HepG2 (cell line): ENCODE results near the gene GPR62. TPM values are rescaled to one million over a fixed set of nuclear protein-coding genes. Genes with fewer than 3 reads are reported as not detected.

ENCODE experiments used
- ATAC-seq: fragments of 200-7000 bp; cut with Tn5 transposase; 3 replicates; pipeline ENCODE4 v1.9.1; 2020; ENCODE audit warnings: mild to moderate bottlenecking, moderate library complexity
- BruUV-seq: library from RNA; stranded (reverse); fragments of 400-500 nt; replicated peaks from 2 replicates; lab custom pipeline; 2021; lab: Mats Ljungman, UMichigan
- CTCF ChIA-PET: fragments of 300-600 bp; formaldehyde crosslinking; extraction: SDS; loops from one replicate; lab custom pipeline; 2021; ENCODE audit warnings: low total read pairs, inconsistent platforms, low intra/inter-chr PET ratio; lab: Yijun Ruan, JAX
- POLR2A ChIA-PET: fragments of 350-600 bp; sonication (Branson Sonifier 250); formaldehyde crosslinking; loops from one replicate; lab custom pipeline; 2020; ENCODE audit warnings: antibody characterized with exemption, inconsistent platforms; lab: Yijun Ruan, JAX
- DNase-seq: peaks from one replicate; pipeline ENCODE4 v3.0.0-alpha.2; 2015; ENCODE audit warnings: low spot score
- FAIRE-seq: peaks from 3 replicates; lab custom pipeline; 2011; peaks lifted over from hg19 to GRCh38; lab: Jason Lieb, UNC
- H2AFZ ChIP-seq: one replicate; pipeline ENCODE4 v1.6.1; 2011; ENCODE audit warnings: low read length, inconsistent platforms
- H3K27ac ChIP-seq: fragments of 300-600 bp; 3 replicates; pipeline ENCODE4 v1.8.0; 2011; ENCODE audit warnings: mixed run types, mild to moderate bottlenecking, mixed read lengths, low read length, inconsistent platforms; ENCODE audit not compliant: insufficient read depth; ENCODE audit errors: extremely low read length
- H3K27me3 ChIP-seq, 2 experiments: fragments of 200-600 bp in 1 of 2; 2 replicates in 1 of 2; 3 replicates in 1 of 2; pipeline versions ENCODE4 v1.6.0 to v1.8.0; 2011; ENCODE audit warnings: low read length in 2 of 2, mild to moderate bottlenecking in 2 of 2, moderate library complexity in 2 of 2, inconsistent platforms in 1 of 2; ENCODE audit not compliant: insufficient read depth in 2 of 2, control insufficient read depth in 1 of 2
- H3K36me3 ChIP-seq, 2 experiments: fragments of 200-600 bp in 1 of 2; replicated peaks in 1 of 2; 2 replicates in 1 of 2; 3 replicates in 1 of 2; pipeline versions ENCODE4 v1.5.1 to v1.8.0; 2011; ENCODE audit warnings: low read length in 2 of 2, inconsistent platforms in 1 of 2; ENCODE audit not compliant: insufficient read depth in 2 of 2, control insufficient read depth in 1 of 2
- H3K4me1 ChIP-seq: 2 replicates; pipeline ENCODE4 v1.5.1; 2012; ENCODE audit warnings: low read length, inconsistent platforms; ENCODE audit not compliant: insufficient read depth
- H3K4me2 ChIP-seq: 2 replicates; pipeline ENCODE4 v1.6.0; 2011; ENCODE audit warnings: low read depth, low read length, inconsistent platforms
- H3K4me3 ChIP-seq, 3 experiments: fragments of 200-600 bp in 1 of 3; sonication (generic), shearing (Covaris generic) in 1 of 3; replicated peaks in 1 of 3; 2 replicates each; pipeline ENCODE4 v1.5.1; 2011 to 2016; ENCODE audit warnings: low read length in 3 of 3, inconsistent platforms in 2 of 3, low read depth in 2 of 3, mild to moderate bottlenecking in 2 of 3, control low read depth in 1 of 3, mixed read lengths in 1 of 3; ENCODE audit not compliant: insufficient read depth in 1 of 3
- H3K79me2 ChIP-seq: one replicate; pipeline ENCODE4 v1.6.1; 2011; ENCODE audit warnings: low read length, inconsistent platforms; ENCODE audit not compliant: insufficient read depth
- H3K9ac ChIP-seq: 2 replicates; pipeline ENCODE4 v1.6.0; 2011; ENCODE audit warnings: mild to moderate bottlenecking, low read depth, low read length, inconsistent platforms; ENCODE audit not compliant: insufficient read depth
- H3K9me3 ChIP-seq: 2 replicates; pipeline ENCODE4 v1.5.1; 2012; ENCODE audit warnings: mild to moderate bottlenecking, low read length
- H4K20me1 ChIP-seq: 2 replicates; pipeline ENCODE4 v1.6.0; 2011; ENCODE audit warnings: inconsistent platforms, mild to moderate bottlenecking, low read length, moderate library complexity; ENCODE audit not compliant: insufficient read depth
- GATA4 ChIP-seq: sonication (generic); IDR thresholded peaks from 2 replicates; pipeline ENCODE4 v1.6.1; 2016; ENCODE audit warnings: antibody characterized with exemption, low read depth, borderline replicate concordance
- IRF9 ChIP-seq: sonication (generic); formaldehyde crosslinking; IDR thresholded peaks from 2 replicates; pipeline ENCODE4 v1.8.0; 2022; ENCODE audit warnings: missing genetic modification reagents, mild to moderate bottlenecking, borderline replicate concordance
- MAZ ChIP-seq, 2 experiments: sonication (generic) in 1 of 2; formaldehyde crosslinking in 1 of 2; IDR thresholded peaks; 2 replicates each; pipeline versions ENCODE4 v1.5.0 to v1.6.1; 2012 to 2020; ENCODE audit warnings: low read depth in 2 of 2, mild to moderate bottlenecking in 2 of 2, borderline replicate concordance in 1 of 2, improper control_type of control experiment in 1 of 2, low read length in 1 of 2, missing genetic modification reagents in 1 of 2, moderate library complexity in 1 of 2
- MXI1 ChIP-seq: IDR thresholded peaks from 3 replicates; pipeline ENCODE4 v1.6.1; 2012; ENCODE audit warnings: low read depth, low read length, inconsistent platforms, borderline replicate concordance
- NFE2L1 ChIP-seq: sonication (generic); formaldehyde crosslinking; IDR thresholded peaks from 2 replicates; pipeline ENCODE4 v1.4.0; 2020; ENCODE audit warnings: missing genetic modification reagents, mild to moderate bottlenecking, borderline replicate concordance
- NFYB ChIP-seq: sonication (generic); formaldehyde crosslinking; IDR thresholded peaks from 2 replicates; pipeline ENCODE4 v1.4.0; 2020; ENCODE audit warnings: missing genetic modification reagents
- SNAPC5 ChIP-seq: sonication (generic); formaldehyde crosslinking; IDR thresholded peaks from 2 replicates; pipeline ENCODE4 v1.8.1; 2023; ENCODE audit warnings: mild to moderate bottlenecking, missing genetic modification reagents, borderline replicate concordance
- ZBED4 ChIP-seq: sonication (generic); formaldehyde crosslinking; IDR thresholded peaks from 2 replicates; pipeline ENCODE4 v1.4.0; 2020; ENCODE audit warnings: missing genetic modification reagents, borderline replicate concordance
- ZNF354B ChIP-seq: sonication (generic); formaldehyde crosslinking; IDR thresholded peaks from 2 replicates; pipeline ENCODE4 v1.8.0; 2022; ENCODE audit warnings: mild to moderate bottlenecking, missing genetic modification reagents
- ZNF546 ChIP-seq: sonication (generic); formaldehyde crosslinking; conservative IDR thresholded peaks from 2 replicates; pipeline ENCODE4 v1.8.1; 2023; ENCODE audit warnings: mild to moderate bottlenecking, missing genetic modification reagents
- WGBS: methylation state at CpG from one replicate; pipeline ENCODE4 v1.1.6; 2017; ENCODE audit warnings: low lambda C conversion rate; 5-methylcytosine and 5-hydroxymethylcytosine counted together
- in situ Hi-C: cut with HindIII; loops from 2 replicates; pipeline ENCODE4 v1.10.0; 2017; ENCODE audit warnings: low pct_unique_long_range_greater_than_20kb; ENCODE audit not compliant: extremely low pct_ligation_motif_present
- intact Hi-C: fragments of 100-400 bp; cut with micrococcal nuclease; formaldehyde crosslinking; loops from one replicate; pipeline ENCODE4 v1.10.0; 2022; ENCODE audit not compliant: unreplicated experiment
- polyA plus RNA-seq, 8 experiments: library from polyadenylated mRNA; depleted of rRNA in 3 of 8; stranded (reverse) in 7 of 8; unstranded in 1 of 8; fragments of >200 nt; fragmentation: Illumina TruSeq in 4 of 8; extraction: Trizol in 4 of 8; gene quantifications; 2 replicates each; pipeline versions ENCODE4 v1.2.1 to v1.2.3, GENCODE V29; 2011 to 2016; ENCODE audit warnings: low read depth in 4 of 8, missing spikeins in 1 of 8, mixed read lengths in 1 of 8; ENCODE audit not compliant: insufficient read depth in 1 of 8
- total RNA-seq, 5 experiments: library from RNA; depleted of rRNA; stranded (reverse); fragments of >200 nt; fragmentation: Illumina TruSeq; extraction: Trizol; gene quantifications; 2 replicates each; pipeline ENCODE4 v1.2.3, GENCODE V29; 2016; ENCODE audit warnings: low read depth in 1 of 5

The GPR62 gene
- total and polyA plus RNA-seq, 2 of the 13 experiments (the other 11 are each of a cell fraction or from before 2014, with no cell fraction given), result not detected

- no peak for TF ChIP-seq MXI1
Observed at GRCh38 chr3:51941463-51941797, 13.8 kb upstream of the GPR62 start (continued).

- no TSS peak for BruUV-seq
- no peaks in the 10 kb centered on the region; a peak in 1 of 5 replicates for H3K27me3 ChIP-seq
- H4K20me1 ChIP-seq, result no peaks in the 10 kb centered on the region; the same call in 1 of the 2 replicates
- H3K36me3 ChIP-seq, result peaks cover 8 to 18% of the 10 kb centered on the region in 2 experiments; a peak in 3 of 5 replicates
- no peaks in the 10 kb centered on the region for H3K9me3 ChIP-seq
- in situ Hi-C loops, result no loop called here
- H3K4me1 ChIP-seq, result peaks cover 33% of the 10 kb centered on the region
- peak; percentile 97 for FAIRE-seq
- H3K79me2 ChIP-seq, result peaks cover 28% of the 10 kb centered on the region
- peak; percentile 88 for ATAC-seq
- peak within 1 kb of the TSS; percentile 93 for H3K27ac ChIP-seq
- peak within 1 kb of the TSS; percentile 95 for H3K4me2 ChIP-seq
- ChIA-PET CTCF (interaction anchor here (1.2 to 2.1 kb wide), 4 partner anchors 33 to 59 kb away, joined by 3 to 34 read pairs (median 14); partner anchors contain the start of genes ABHD14A, ABHD14B, ACY1 and RPL29), POLR2A (interaction anchor here (0.7 to 4.5 kb wide), 20 partner anchors 9 to 442 kb away, joined by 3 to 173 read pairs (median 8); partner anchors contain the start of genes ABHD14A, ABHD14B, ACY1 and DCAF1)
- H3K4me3 ChIP-seq, result peak within 1 kb of the TSS; percentile 80 to 88 (median 84)
- peak; percentile 99 for DNase-seq
- H3K9ac ChIP-seq, result peak within 1 kb of the TSS; percentile 93
- WGBS, result 2% methylated on average over 25 of the region's 67 CpGs
- intact Hi-C loops, result loop anchor here (1.0 to 2.0 kb wide), 3 partner anchors 32 to 53 kb away; partner anchors contain the start of genes ABHD14B, ACY1 and RPL29
- no peak within 1 kb of the TSS for H2AFZ ChIP-seq
- TF ChIP-seq ZNF546 (CRISPR knock-in tag) (no peak), NFE2L1 (no peak; the same call in 1 of the 2 replicates), IRF9 (CRISPR knock-in tag) (peak; percentile 91; the same call in 1 of the 2 replicates), SNAPC5 (CRISPR knock-in tag) (no peak), MAZ (IDR thresholded peaks at IDR 0.05; ENCODE audit: borderline replicate concordance, low read depth, low read length) (peak; percentile 14; the same call in 1 of the 2 replicates), MAZ (CRISPR knock-in tag; IDR thresholded peaks at IDR 0.05; ENCODE audit: low read depth) (peak; percentile 96), ZNF354B (CRISPR knock-in tag) (no peak), GATA4 (0 out of 2 replicates have a peak, but pooled peaks have one; percentile 41), ZBED4 (CRISPR knock-in tag) (peak; percentile 85), NFYB (CRISPR knock-in tag) (peak; percentile 97)
Observed at GRCh38 chr3:51941798-51942602, 13.2 kb upstream of the GPR62 start, which contains the start of the genes PARP3 and RRP9. Gene PARP3, plus strand, starts transcription at chr3:51942363. Its CDS starts 993 bp downstream, at chr3:51943356. Gene RRP9, minus strand, starts transcription at chr3:51941904. Its CDS starts 37 bp downstream, at chr3:51941867.
